Tibial nerve (tissue), 4 donors: ENCODE data around the gene RMP24.

ENCODE experiments used
- DNase-seq, 2 donors: peaks; one replicate each; pipeline ENCODE4 v3.0.0-alpha.2; 2019; ENCODE audit warnings: low spot score in 2 of 2
- H3K27ac ChIP-seq, 4 donors: fragments of 200-600 bp; sonication (generic) in 3 of 4; one replicate each; pipeline ENCODE4 v1.5.1; 2017 to 2019; ENCODE audit warnings: mild to moderate bottlenecking in 1 of 4
- H3K27me3 ChIP-seq, 2 donors: fragments of 200-600 bp; sonication (generic) in 1 of 2; one replicate each; pipeline versions ENCODE4 v1.5.1 to v1.6.0; 2017 to 2019
- H3K36me3 ChIP-seq, 3 donors: fragments of 200-600 bp; sonication (generic); one replicate each; pipeline ENCODE4 v1.5.1; 2018 to 2019
- H3K4me1 ChIP-seq, 4 donors: fragments of 200-600 bp; sonication (generic) in 3 of 4; one replicate each; pipeline ENCODE4 v1.5.1; 2017 to 2019
- H3K4me3 ChIP-seq, 4 donors: fragments of 200-600 bp; sonication (generic) in 3 of 4; one replicate each; pipeline ENCODE4 v1.5.1; 2017 to 2019; ENCODE audit warnings: mild to moderate bottlenecking in 1 of 4, moderate library complexity in 1 of 4
- H3K9me3 ChIP-seq, 4 donors: fragments of 200-600 bp; sonication (generic) in 3 of 4; one replicate each; pipeline ENCODE4 v1.5.1; 2017 to 2019
- EP300 ChIP-seq, 2 donors: sonication (generic); formaldehyde crosslinking; IDR thresholded peaks; one replicate each; pipeline ENCODE4 v1.6.1; 2017; ENCODE audit warnings: antibody characterized with exemption in 2 of 2, mild to moderate bottlenecking in 1 of 2
- POLR2A ChIP-seq, 2 donors: fragments of 450-650 bp; IDR thresholded peaks; one replicate each; pipeline ENCODE4 v1.6.1; 2017; ENCODE audit warnings: antibody characterized with exemption in 2 of 2, mild to moderate bottlenecking in 2 of 2, moderate library complexity in 2 of 2
- WGBS, 2 donors: methylation state at CpG; one replicate each; pipeline ENCODE4 v1.1.5; 2018; 5-methylcytosine and 5-hydroxymethylcytosine counted together
- TF ChIP-seq, protein P1 (sequence below), 5 experiments: fragments of 200-600 bp in 3 of 5; fragments of 450-650 bp in 2 of 5; sonication (generic) in 3 of 5; IDR thresholded peaks; one replicate each; pipeline ENCODE4 v1.5.1; 2016 to 2019; ENCODE audit warnings: antibody characterized with exemption in 5 of 5, mild to moderate bottlenecking in 3 of 5, moderate library complexity in 2 of 5

Gene RMP24

DNA sequence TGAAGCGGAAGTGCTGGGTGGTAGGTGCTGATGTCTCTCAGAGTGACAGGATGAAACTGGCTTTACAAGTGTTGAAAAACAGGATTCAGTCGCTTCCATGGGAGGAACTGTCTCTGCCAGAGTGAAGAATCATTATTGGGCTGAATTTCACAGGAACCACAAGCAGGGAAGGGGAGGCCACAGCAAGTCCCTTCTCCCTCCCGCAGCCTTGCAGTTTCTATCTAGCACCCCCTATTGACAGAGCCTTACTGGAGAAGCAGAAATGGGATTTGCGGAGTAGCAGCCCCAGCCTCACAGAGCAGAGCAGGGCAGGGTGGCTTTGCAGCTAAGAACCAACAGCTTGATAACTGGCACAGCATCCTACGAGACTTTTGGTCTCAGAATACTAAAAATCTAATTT lies 33.3 kb upstream of the RMP24 start:
- peaks cover 0 to 10% (median 0%) of the 10 kb centered on the region in 4 donors for H3K4me1 ChIP-seq
- H3K27me3 ChIP-seq: no peaks in the 10 kb centered on the region
- H3K36me3 ChIP-seq: no peaks in the 10 kb centered on the region
- 54 to 56% methylated on average over 4 to 5 of the region's 5 CpGs for WGBS, 2 donors
- H3K4me3 ChIP-seq: no peak overlapping the region
- no peak for DNase-seq
- H3K27ac ChIP-seq: peak overlapping the region in 1 of 4 donors; percentile 30
- H3K9me3 ChIP-seq: no peaks in the 10 kb centered on the region
- TF ChIP-seq, protein P1, sequence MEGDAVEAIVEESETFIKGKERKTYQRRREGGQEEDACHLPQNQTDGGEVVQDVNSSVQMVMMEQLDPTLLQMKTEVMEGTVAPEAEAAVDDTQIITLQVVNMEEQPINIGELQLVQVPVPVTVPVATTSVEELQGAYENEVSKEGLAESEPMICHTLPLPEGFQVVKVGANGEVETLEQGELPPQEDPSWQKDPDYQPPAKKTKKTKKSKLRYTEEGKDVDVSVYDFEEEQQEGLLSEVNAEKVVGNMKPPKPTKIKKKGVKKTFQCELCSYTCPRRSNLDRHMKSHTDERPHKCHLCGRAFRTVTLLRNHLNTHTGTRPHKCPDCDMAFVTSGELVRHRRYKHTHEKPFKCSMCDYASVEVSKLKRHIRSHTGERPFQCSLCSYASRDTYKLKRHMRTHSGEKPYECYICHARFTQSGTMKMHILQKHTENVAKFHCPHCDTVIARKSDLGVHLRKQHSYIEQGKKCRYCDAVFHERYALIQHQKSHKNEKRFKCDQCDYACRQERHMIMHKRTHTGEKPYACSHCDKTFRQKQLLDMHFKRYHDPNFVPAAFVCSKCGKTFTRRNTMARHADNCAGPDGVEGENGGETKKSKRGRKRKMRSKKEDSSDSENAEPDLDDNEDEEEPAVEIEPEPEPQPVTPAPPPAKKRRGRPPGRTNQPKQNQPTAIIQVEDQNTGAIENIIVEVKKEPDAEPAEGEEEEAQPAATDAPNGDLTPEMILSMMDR (IDR thresholded peaks at IDR 0.05): peak in 1 of 5 experiments; percentile 23
- no peak for TF ChIP-seq EP300 (IDR thresholded peaks at IDR 0.05)

DNA sequence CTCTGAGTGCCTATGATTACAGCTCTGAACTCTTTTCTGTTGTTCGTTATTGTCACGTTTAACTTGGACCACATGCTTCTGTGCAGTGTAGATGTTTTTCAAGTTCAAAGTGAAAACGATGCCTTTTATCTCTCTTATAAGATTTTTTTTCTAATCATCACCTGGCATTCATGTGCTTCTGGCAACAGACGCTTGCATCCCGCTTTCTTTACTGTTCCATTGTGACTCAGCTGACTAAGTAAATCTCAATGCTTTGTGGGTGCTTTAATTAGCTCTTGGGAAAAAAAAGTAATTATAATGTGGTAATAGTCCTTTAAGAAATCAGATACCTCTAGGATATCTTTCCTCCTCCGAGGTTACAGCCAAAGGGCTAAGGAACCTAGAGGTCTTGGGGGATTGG lies 31.2 kb upstream of the RMP24 start:
- no peaks in the 10 kb centered on the region for H3K36me3 ChIP-seq
- no peaks in the 10 kb centered on the region for H3K9me3 ChIP-seq
- no peak overlapping the region for H3K4me3 ChIP-seq
- TF ChIP-seq POLR2A (IDR thresholded peaks at IDR 0.05) (no peak), EP300 (IDR thresholded peaks at IDR 0.05) (no peak)
- TF ChIP-seq, protein P1 (IDR thresholded peaks at IDR 0.05): no peak
- no peak for DNase-seq
- no peaks in the 10 kb centered on the region for H3K27me3 ChIP-seq
- WGBS, 2 donors: 61 to 74% methylated on average over 6 of the region's 6 CpGs
- H3K4me1 ChIP-seq: peaks cover 0 to 10% (median 0%) of the 10 kb centered on the region in 4 donors
- no peak overlapping the region for H3K27ac ChIP-seq

DNA sequence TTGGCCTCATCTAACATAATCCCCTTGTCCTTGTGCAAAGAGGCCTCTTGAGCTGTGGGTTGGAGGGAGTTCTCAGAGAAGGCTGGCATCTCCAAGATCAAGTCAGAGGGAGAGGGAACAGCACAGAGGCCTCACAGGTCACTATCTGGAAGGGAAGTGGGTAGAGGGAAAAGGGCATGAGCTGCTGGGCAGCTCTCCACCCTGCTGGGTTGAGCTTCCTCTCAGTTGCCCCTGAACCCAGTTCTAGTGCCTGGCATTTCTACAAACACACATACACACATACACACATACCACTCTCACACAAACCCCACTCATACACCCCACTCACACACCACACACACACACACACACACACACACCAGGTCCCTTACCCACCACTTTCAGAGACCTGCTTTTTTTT lies 30.3 kb upstream of the RMP24 start:
- TF ChIP-seq POLR2A (IDR thresholded peaks at IDR 0.05) (no peak), EP300 (IDR thresholded peaks at IDR 0.05) (no peak)
- TF ChIP-seq, protein P1 (IDR thresholded peaks at IDR 0.05): no peak
- Histone ChIP-seq H3K36me3 (no peaks in the 10 kb centered on the region), H3K4me1 (peaks cover 0 to 10% (median 0%) of the 10 kb centered on the region in 4 donors), H3K27me3 (no peaks in the 10 kb centered on the region), H3K27ac (no peak overlapping the region), H3K4me3 (no peak overlapping the region), H3K9me3 (no peaks in the 10 kb centered on the region)
- no peak for DNase-seq

DNA sequence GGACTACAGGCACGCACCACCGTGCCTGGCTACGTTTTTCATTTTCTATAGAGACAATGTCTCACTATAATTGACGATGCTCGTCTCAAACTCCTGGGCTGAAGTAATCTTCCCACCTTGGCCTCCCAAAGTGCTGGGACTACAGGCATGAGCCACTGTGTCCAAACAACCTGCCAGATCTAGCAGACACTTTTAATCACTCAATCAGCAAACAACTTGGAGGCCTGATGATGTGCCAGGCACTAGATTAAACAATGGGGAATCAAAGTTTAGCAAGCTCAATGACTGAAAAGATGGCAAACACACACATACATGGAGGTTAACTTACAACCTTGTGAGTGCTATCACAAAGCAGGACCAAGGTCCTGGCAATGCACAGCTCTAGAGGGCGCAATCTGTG lies 29.8 kb upstream of the RMP24 start:
- no peaks in the 10 kb centered on the region for H3K9me3 ChIP-seq
- WGBS, 2 donors: 92 to 94% methylated on average over 6 of the region's 6 CpGs
- H3K4me1 ChIP-seq: peaks cover 0 to 10% (median 0%) of the 10 kb centered on the region in 4 donors
- no peak overlapping the region for H3K4me3 ChIP-seq
- no peaks in the 10 kb centered on the region for H3K27me3 ChIP-seq
- DNase-seq: no peak
- TF ChIP-seq EP300 (IDR thresholded peaks at IDR 0.05): no peak
- TF ChIP-seq, protein P1 (IDR thresholded peaks at IDR 0.05): no peak
- no peak for TF ChIP-seq POLR2A (IDR thresholded peaks at IDR 0.05)
- H3K27ac ChIP-seq: no peak overlapping the region
- no peaks in the 10 kb centered on the region for H3K36me3 ChIP-seq

DNA sequence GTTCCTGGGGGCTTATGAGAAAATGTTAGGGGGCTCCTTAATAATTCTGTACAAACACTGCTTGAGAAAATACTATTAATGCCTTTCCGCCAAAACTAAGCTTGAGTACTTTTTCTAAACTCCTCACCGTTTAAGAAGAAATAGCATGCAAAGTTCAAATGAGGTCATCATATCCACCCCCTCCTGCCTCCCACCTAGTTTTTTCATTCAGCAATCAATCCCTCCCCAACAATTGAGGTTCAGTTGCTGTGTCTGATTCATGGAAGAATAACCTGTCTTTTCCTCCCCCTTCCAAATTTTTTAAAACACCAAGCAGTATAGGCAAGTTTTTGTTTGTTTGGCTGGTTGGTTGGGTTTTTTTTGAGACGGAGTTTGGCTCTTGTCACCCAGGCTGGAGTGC lies 24.4 kb upstream of the RMP24 start:
- TF ChIP-seq, protein P1 (IDR thresholded peaks at IDR 0.05): no peak
- TF ChIP-seq EP300 (IDR thresholded peaks at IDR 0.05) (no peak), POLR2A (IDR thresholded peaks at IDR 0.05) (no peak)

More for the DNA sequence above, 24.4 kb upstream of the RMP24 start:
- Histone ChIP-seq H3K27me3 (no peaks in the 10 kb centered on the region), H3K36me3 (no peaks in the 10 kb centered on the region), H3K27ac (no peak overlapping the region), H3K9me3 (no peaks in the 10 kb centered on the region), H3K4me1 (peaks cover 0 to 6% (median 0%) of the 10 kb centered on the region in 4 donors), H3K4me3 (no peak overlapping the region)
- DNase-seq: no peak
- 55 to 61% methylated on average over 3 of the region's 3 CpGs for WGBS, 2 donors
